CD4-positive, alpha-beta T cell treated with Interleukin-17A for 4 hours (primary cell): Measurements from ENCODE around the gene GALC.
A peak's percentile ranks its signal among the peaks of the same experiment; 100 is the strongest.

Experiments used
- DNase-seq: peaks from one replicate; pipeline ENCODE4 v3.0.0-alpha.2; 2020; ENCODE audit warnings: mixed read lengths

Gene GALC

GRCh38 chr14:87952307-87953094, 40.5 kb downstream of the GALC start:
- peak; percentile 7 for DNase-seq

GRCh38 chr14:87944987-87945604, 47.9 kb downstream of the GALC start:
- peak; percentile 6 for DNase-seq

GRCh38 chr14:87940894-87941293, 52.1 kb downstream of the GALC start:
- DNase-seq, result no peak

DNA sequence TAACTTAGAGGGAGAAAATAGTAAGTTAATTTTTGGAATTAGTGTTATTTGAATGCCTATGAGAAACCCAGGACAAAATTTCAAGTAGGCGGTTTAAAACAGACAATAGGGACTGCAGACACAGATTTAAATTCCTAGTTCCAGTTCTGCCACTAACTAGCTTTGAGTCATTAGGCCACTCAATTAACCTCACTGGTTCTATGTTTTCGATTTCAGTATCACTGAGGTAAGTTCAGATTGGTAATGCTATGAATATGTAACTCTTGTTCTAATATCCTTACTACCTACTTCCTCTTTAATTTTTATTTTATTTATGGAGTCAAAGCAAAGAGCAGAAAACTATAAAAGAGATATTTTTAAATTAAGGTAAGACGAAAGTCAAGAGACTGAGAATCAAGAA, 52.6 kb downstream of the GALC start:
- DNase-seq, result no peak

- no peak for DNase-seq
Measured at GRCh38 chr14:87935886-87936285, 57.1 kb downstream of the GALC start.

DNA sequence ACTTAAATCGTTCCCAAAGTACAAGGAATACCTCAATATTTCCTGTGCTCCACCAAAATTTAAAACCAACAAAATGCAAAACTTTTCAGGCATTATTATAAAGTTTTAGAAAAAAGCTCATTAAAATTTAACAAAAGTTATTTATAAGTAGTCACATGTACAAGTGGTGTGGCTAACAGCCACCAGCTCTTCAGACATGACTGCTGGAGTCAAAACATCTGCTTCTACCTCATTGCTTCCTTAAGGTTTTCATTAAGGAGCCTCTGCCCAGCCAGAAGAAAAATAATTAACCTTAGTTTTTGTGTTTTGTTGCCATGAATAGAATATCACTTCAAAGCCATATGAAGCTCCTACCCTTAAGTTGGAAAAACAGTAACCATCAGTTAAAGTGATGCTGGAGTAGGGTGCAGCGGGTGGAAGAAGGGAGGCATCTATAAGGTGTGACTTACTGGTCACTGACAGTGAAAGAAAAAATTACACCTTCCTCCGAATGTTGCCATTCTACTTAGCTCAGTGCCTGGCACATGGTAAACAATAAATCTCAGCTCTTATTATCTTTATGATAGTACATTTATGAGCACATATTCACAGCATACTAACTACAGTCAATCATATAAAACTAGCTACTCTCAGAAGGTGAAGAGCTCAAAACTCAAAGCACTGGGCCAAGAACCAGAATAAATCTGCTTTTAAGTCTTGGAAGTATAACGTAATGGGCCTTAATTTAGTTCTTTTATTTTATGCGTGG, 57.7 kb downstream of the GALC start:
- no peak for DNase-seq

- no peak for DNase-seq
Measured at GRCh38 chr14:87934185-87934584, 58.8 kb downstream of the GALC start.

GRCh38 chr14:87916886-87917275, 76.1 kb downstream of the GALC start:
- DNase-seq, result no peak

- no peak for DNase-seq
Measured at GRCh38 chr14:87916103-87916885, 76.7 kb downstream of the GALC start.

DNA sequence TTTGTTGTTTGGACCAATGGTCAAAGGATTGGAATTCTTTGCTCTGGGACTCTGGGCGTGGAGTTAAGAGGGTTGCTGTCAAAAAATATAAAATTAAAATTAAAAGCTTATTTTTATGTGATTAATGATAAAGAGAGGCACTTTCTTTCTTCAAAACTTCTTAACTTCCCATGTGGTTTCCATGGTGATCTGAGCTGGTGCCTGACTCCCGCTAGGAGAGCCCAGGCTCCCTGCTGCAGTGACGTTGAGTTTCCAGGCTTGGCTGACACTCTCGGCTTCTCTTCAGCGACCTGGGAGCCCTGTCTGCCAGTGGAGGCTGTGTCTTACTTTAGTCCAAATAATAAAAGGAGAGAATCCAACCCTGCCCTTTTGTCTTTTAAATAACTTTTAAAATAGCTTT, 84.4 kb downstream of the GALC start:
- no peak for DNase-seq

DNA sequence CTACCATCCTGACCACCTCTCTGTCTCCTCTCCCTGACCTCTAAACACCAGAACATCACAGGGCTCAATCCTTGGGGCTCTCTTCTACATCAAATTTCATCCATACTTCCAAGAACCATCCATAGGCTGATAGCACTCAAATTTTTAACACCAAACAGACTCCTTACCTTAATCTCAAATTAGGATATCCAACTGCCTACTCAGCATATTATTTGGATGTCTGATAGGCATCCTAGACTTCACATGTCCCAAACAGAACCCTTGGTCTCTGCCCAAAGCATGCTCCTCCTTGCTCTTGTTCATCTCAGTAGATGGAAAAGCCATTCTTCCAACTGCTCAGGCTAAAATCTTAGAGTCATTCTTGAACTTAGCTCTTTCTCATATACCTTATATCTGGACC, 91.3 kb downstream of the GALC start:
- no peak for DNase-seq

DNA sequence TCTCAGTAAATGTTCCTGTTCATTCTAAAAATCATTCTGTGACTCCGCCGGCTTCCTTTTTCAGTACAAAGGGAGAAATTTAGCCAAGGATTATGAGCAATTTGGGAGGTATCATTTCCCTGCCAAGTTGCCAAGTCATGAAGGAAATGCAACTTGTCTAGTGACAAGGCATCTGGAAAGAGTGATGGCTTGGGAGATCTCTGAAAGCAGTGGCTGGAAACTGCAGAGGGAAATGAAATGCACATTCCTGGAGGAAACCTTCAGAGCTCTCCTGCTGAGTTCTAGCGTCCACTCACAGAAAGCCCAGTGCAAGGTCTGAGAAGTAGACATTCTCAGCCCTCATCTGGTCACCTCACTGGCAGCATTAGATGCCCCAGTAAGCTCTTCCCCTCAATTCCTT, 91.7 kb downstream of the GALC start:
- no peak for DNase-seq

DNA sequence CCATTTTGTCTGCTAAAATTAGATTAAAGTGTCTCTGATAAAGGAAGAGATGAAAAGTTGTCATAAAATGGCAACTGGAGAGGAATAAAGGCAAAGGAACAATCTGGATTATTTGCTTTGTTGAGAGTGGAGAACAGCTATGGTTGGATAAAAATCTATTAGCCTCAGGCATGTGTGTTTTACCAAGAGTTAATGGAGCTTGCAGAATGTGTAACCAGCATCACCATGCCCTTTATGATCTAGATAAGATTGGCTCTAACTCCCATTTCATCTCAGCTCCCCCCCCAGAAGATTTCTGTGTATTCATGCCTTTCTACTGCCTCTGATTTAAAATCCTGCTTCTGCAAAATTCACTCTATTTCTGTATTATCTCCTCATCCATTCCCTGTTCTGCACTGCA, 93.8 kb downstream of the GALC start:
- DNase-seq, result no peak

- no peak for DNase-seq
Measured at GRCh38 chr14:87898301-87898700, 94.7 kb downstream of the GALC start.

GRCh38 chr14:87896393-87897380, 96.3 kb downstream of the GALC start:
- no peak for DNase-seq

DNA sequence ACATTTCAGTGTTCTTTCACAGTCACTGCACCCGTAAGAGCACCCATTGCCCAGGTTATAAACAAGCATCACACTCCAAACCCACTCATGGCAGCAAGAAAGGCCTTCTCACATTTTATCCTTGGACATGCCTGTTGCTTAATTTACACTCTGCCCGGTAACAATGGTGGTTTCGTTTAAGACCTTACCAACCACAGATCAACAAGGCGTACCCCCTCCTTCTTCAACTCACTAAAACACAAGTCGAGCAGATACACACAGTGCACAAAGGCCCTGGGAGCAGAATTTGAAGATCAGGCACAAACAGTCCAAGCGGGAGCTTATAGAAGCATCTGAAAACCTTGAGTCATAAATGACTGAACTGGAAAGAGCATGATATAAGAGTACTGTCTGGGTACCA, 98.1 kb downstream of the GALC start:
- DNase-seq, result no peak

- no peak for DNase-seq
Measured at GRCh38 chr14:87892763-87893162, 100.2 kb downstream of the GALC start.

- DNase-seq, result no peak
Measured at GRCh38 chr14:87888136-87888999, 104.6 kb downstream of the GALC start.

GRCh38 chr14:87883750-87884149, 109.2 kb downstream of the GALC start:
- no peak for DNase-seq
